Measurements from ENCODE around the gene ITIH6.
"Not testable (repeated sequence)": the region's sequence is repeated elsewhere in the genome, so short reads cannot be mapped to it uniquely, and the experiment has no call there.

The ITIH6 gene

DNA sequence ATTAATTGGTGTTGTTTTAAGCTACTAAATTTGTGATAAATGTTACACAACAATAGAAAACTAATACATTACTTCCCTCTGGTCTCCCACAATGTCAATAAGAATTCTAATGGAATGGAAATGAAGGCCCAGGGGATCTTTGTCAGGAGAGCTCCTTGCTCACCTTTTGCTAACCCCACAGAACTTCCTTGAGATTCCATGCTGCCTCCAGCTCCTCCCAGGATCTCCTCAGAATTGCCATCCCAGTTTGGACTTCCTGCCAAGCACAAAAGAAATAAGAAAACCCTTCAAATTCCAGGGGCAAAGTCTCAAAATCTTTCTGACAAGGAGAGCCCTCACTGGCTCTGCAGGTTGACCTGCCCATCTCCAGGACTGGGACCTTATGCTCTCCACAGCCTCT, 43.2 kb downstream of the ITIH6 start:
- CTCF ChIA-PET = no interaction called here
- no peak for TF ChIP-seq ELF4 (IDR thresholded peaks at IDR 0.05)
- TF ChIP-seq L3MBTL2 (conservative IDR thresholded peaks at IDR 0.05) = no peak
- POLR2A ChIA-PET = interaction anchor here (1.9 kb wide), 1 partner anchor 115 kb away, joined by 6 read pairs; no protein-coding TSS in a partner anchor
- DNase-seq (ENCODE audit: extremely low spot score) = no peak

DNA sequence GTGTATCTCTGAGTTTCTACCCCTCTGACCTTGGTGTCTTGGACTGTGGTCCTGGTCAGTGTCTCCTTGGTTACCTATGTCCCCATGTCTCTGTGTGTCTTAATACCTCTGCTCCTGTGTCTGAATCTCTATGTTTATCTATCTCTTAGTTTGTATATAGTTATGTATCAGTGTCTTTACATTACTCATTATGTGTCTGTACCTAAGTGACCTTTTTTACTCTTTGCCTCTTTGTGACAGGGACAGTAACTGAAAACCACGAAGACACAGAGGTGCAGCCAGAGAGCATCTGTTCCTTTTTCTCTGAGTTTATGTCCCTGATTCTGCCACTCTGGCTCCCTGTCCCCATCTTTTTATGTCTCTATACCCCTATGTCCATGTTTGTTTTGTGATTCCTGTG, 49.4 kb downstream of the ITIH6 start:
- ChIA-PET CTCF (no interaction called here), POLR2A (no interaction called here)
- DNase-seq (ENCODE audit: extremely low spot score) = no peak
- TF ChIP-seq HDGF (IDR thresholded peaks at IDR 0.05; ENCODE audit: borderline replicate concordance) (no peak), CTBP1 (IDR thresholded peaks at IDR 0.05; ENCODE audit: borderline replicate concordance) (no peak), LEF1 (IDR thresholded peaks at IDR 0.05; ENCODE audit: borderline replicate concordance) (no peak)

DNA sequence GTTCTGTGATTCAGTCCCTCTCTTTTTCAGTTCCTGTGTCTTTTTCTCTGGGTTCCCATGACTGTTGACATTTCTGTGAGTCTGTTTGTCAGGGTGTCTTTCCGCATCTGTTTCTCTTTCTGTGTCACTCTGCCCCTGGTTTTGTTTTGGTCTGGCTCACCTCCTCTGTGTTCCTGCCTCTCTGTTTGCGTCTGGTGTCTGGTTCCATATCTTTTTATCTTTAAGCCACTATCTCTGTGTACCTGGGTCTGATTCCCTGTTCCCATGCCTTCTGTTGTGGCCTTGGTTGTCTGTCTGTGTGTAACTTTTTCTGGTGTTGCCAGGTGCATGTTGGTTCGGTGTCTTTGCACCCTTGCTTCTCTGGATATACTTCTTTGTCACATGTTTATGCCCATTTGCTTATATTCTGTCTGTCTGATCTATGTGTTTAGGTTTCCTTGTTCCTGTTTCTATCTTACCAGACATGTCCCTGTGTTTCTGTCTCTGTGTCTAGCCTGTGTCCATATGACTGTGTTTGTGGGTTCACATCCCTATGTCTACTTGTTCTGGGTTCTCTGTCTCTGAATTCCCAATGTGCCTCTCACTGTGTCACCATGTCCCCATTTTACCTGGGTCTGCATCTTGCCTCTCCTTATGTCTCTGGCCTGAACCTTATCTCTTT, 50.2 kb downstream of the ITIH6 start:
- ChIA-PET CTCF (no interaction called here), POLR2A (no interaction called here)
- DNase-seq (ENCODE audit: extremely low spot score) = no peak
- TF ChIP-seq CTBP1 (IDR thresholded peaks at IDR 0.05; ENCODE audit: borderline replicate concordance) (no peak), L3MBTL2 (conservative IDR thresholded peaks at IDR 0.05) (no peak), BHLHE40 (IDR thresholded peaks at IDR 0.05; ENCODE audit: borderline replicate concordance) (no peak)

DNA sequence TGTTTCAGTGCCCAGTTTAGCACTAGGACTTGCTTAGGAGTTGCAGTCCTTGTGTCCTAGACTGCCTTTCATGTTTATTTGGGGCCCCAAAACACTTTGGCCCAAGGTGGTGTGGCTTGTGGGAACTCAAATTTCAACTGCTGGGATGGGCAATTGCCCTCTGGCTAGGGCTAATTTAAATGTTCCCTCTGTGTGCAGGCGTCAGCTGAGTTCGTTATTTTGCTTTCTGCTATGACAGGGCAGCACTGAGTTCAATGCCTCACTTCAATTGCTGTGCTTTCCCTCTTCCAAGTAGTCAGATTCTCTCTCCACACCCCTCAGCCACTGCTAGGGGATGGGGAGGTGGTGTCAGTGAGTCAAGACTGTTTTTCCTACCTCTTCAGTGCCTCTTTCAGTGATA, 51.1 kb downstream of the ITIH6 start:
- DNase-seq (ENCODE audit: extremely low spot score) = no peak
- ChIA-PET POLR2A (no interaction called here), CTCF (no interaction called here)
- no peak for TF ChIP-seq ELF4 (IDR thresholded peaks at IDR 0.05)
- TF ChIP-seq FOXM1 (IDR thresholded peaks at IDR 0.05; ENCODE audit: borderline replicate concordance) = no peak
- no peak for TF ChIP-seq LEF1 (IDR thresholded peaks at IDR 0.05; ENCODE audit: borderline replicate concordance)
- no peak for TF ChIP-seq ARNT (IDR thresholded peaks at IDR 0.05)
- no peak for TF ChIP-seq NFRKB (IDR thresholded peaks at IDR 0.05)
- TF ChIP-seq BHLHE40 (IDR thresholded peaks at IDR 0.05; ENCODE audit: borderline replicate concordance) = no peak
- no peak for TF ChIP-seq SUZ12 (IDR thresholded peaks at IDR 0.05)
- TF ChIP-seq FOXK2 (IDR thresholded peaks at IDR 0.05) = no peak
- no peak for TF ChIP-seq CTBP1 (IDR thresholded peaks at IDR 0.05; ENCODE audit: borderline replicate concordance)
- TF ChIP-seq SP1 (IDR thresholded peaks at IDR 0.05) = no peak
- TF ChIP-seq FOXA1 (IDR thresholded peaks at IDR 0.05) = no peak
- TF ChIP-seq, protein P1, sequence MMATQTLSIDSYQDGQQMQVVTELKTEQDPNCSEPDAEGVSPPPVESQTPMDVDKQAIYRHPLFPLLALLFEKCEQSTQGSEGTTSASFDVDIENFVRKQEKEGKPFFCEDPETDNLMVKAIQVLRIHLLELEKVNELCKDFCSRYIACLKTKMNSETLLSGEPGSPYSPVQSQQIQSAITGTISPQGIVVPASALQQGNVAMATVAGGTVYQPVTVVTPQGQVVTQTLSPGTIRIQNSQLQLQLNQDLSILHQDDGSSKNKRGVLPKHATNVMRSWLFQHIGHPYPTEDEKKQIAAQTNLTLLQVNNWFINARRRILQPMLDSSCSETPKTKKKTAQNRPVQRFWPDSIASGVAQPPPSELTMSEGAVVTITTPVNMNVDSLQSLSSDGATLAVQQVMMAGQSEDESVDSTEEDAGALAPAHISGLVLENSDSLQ (IDR thresholded peaks at IDR 0.05) = no peak
- TF ChIP-seq TARDBP (IDR thresholded peaks at IDR 0.05) = no peak
- TF ChIP-seq HDGF (IDR thresholded peaks at IDR 0.05; ENCODE audit: borderline replicate concordance) = no peak
- no peak for TF ChIP-seq L3MBTL2 (conservative IDR thresholded peaks at IDR 0.05)
- TF ChIP-seq ZNF384 (IDR thresholded peaks at IDR 0.05) = no peak

- POLR2A ChIA-PET = no interaction called here
- DNase-seq (ENCODE audit: extremely low spot score) = no peak
- CTCF ChIA-PET = no interaction called here
- TF ChIP-seq FOXK2 (IDR thresholded peaks at IDR 0.05) (no peak), L3MBTL2 (conservative IDR thresholded peaks at IDR 0.05) (no peak), LEF1 (IDR thresholded peaks at IDR 0.05; ENCODE audit: borderline replicate concordance) (no peak), SUZ12 (IDR thresholded peaks at IDR 0.05) (no peak), HDGF (IDR thresholded peaks at IDR 0.05; ENCODE audit: borderline replicate concordance) (no peak), ELF4 (IDR thresholded peaks at IDR 0.05) (no peak), FOXM1 (IDR thresholded peaks at IDR 0.05; ENCODE audit: borderline replicate concordance) (no peak), FOXA1 (IDR thresholded peaks at IDR 0.05) (no peak), SP1 (IDR thresholded peaks at IDR 0.05) (no peak), NFRKB (IDR thresholded peaks at IDR 0.05) (no peak), CTBP1 (IDR thresholded peaks at IDR 0.05; ENCODE audit: borderline replicate concordance) (no peak), BHLHE40 (IDR thresholded peaks at IDR 0.05; ENCODE audit: borderline replicate concordance) (no peak), TARDBP (IDR thresholded peaks at IDR 0.05) (no peak), ARNT (IDR thresholded peaks at IDR 0.05) (no peak), ZNF384 (IDR thresholded peaks at IDR 0.05) (no peak)
- TF ChIP-seq, protein P1 (IDR thresholded peaks at IDR 0.05) = no peak
Observed at GRCh38 chrX:54745676-54746075, 52.4 kb downstream of the ITIH6 start.

DNA sequence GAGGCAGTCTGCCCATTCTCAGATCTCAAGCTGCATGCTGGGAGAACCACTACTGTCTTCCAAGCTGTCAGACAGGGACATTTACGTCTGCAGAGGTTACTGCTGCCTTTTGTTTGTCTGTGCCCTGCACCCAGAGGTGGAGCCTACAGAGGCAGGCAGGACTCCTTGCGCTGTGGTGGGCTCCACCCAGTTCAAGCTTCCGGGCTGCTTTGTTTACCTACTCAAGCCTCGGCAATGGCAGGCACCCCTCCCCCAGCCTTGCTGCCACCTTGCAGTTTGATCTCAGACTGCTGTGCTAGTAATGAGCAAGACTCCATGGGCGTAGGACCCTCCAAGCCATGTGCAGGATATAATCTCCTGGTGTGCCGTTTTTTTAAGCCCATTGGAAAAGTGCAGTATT, 59.5 kb downstream of the ITIH6 start:
- DNase-seq (ENCODE audit: extremely low spot score); CTCF ChIA-PET; POLR2A ChIA-PET: not testable (repeated sequence)

- CTCF ChIA-PET; DNase-seq (ENCODE audit: extremely low spot score); POLR2A ChIA-PET: not testable (repeated sequence)
Observed at GRCh38 chrX:54736298-54736942, 61.6 kb downstream of the ITIH6 start.

GRCh38 chrX:54721424-54721823, 76.6 kb downstream of the ITIH6 start:
- POLR2A ChIA-PET = interaction anchor here (1.2 kb wide), 1 partner anchor 87 kb away, joined by 3 read pairs; no protein-coding TSS in a partner anchor
- no peak for DNase-seq (ENCODE audit: extremely low spot score)
- TF ChIP-seq FOXK2 (IDR thresholded peaks at IDR 0.05) (no peak), CTBP1 (IDR thresholded peaks at IDR 0.05; ENCODE audit: borderline replicate concordance) (no peak), L3MBTL2 (conservative IDR thresholded peaks at IDR 0.05) (no peak), HDGF (IDR thresholded peaks at IDR 0.05; ENCODE audit: borderline replicate concordance) (no peak)
- CTCF ChIA-PET = no interaction called here
